ENCODE measurements around the gene EEF2. TPM values are rescaled to one million over a fixed set of nuclear protein-coding genes. Genes with fewer than 3 reads are reported as not detected.

The EEF2 gene
- total RNA-seq, 1 experiment from 2014 or later = 1,124 TPM

DNA sequence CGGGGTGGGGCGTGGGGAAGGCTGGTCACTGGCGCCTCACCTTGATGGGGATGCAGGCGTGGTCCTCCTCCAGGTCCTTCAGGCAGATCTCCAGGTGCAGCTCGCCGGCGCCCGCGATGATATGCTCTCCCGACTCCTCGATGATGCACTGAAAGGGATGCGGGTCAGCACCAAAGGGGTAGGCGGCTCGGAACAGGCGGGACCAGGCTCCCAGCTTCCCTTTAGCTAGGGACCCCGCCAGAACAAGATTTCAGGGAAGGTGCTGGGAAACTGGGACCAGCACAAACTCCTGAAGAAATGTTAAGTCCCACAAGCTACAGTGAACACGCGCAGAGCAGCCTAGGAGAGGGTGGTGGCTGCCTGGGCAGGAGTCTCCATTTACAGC lies 6.0 kb downstream of the EEF2 start:
- Histone ChIP-seq H3K36me3 (ENCODE audit: low read depth, low read length) (peaks cover 85% of the 10 kb centered on the region), H3K4me1 (ENCODE audit: insufficient read depth, low read length) (peaks cover 10% of the 10 kb centered on the region), H3K4me2 (ENCODE audit: low read length) (no peak overlapping the region), H3K4me3 (ENCODE audit: low read length) (no peak overlapping the region), H3K27me3 (ENCODE audit: low read length) (no peaks in the 10 kb centered on the region), H3K79me2 (ENCODE audit: low read length) (peaks cover 60% of the 10 kb centered on the region), H3F3A (ENCODE audit: low read length, unreplicated experiment) (peaks cover 3% of the 10 kb centered on the region), H3K9me3 (ENCODE audit: low read length) (no peaks in the 10 kb centered on the region), H3K9me2 (replicated peaks; ENCODE audit: low read length) (no peaks in the 10 kb centered on the region), H4K20me1 (ENCODE audit: low read length) (peaks cover 85% of the 10 kb centered on the region), H3K9ac (ENCODE audit: low read length) (no peak overlapping the region), H2AFZ (ENCODE audit: low read length) (no peak overlapping the region), H3K27ac (ENCODE audit: low read length) (no peak overlapping the region)
- no TSS peak for BruUV-seq (replicated peaks)
- no peak for ATAC-seq
- ChIA-PET POLR2A (ENCODE audit: unreplicated experiment) (no interaction called here), CTCF (no interaction called here)
- intact Hi-C loops (cut with micrococcal nuclease) = no loop called here
- TF ChIP-seq EZH2 (IDR thresholded peaks at IDR 0.05; ENCODE audit: low read length, unreplicated experiment) = no peak
- no peak for TF ChIP-seq EZH2phosphoT487 (IDR thresholded peaks at IDR 0.05; ENCODE audit: borderline replicate concordance, low read length)
- TF ChIP-seq, protein P1, sequence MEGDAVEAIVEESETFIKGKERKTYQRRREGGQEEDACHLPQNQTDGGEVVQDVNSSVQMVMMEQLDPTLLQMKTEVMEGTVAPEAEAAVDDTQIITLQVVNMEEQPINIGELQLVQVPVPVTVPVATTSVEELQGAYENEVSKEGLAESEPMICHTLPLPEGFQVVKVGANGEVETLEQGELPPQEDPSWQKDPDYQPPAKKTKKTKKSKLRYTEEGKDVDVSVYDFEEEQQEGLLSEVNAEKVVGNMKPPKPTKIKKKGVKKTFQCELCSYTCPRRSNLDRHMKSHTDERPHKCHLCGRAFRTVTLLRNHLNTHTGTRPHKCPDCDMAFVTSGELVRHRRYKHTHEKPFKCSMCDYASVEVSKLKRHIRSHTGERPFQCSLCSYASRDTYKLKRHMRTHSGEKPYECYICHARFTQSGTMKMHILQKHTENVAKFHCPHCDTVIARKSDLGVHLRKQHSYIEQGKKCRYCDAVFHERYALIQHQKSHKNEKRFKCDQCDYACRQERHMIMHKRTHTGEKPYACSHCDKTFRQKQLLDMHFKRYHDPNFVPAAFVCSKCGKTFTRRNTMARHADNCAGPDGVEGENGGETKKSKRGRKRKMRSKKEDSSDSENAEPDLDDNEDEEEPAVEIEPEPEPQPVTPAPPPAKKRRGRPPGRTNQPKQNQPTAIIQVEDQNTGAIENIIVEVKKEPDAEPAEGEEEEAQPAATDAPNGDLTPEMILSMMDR (conservative IDR thresholded peaks at IDR 0.05; ENCODE audit: low read depth, low read length) = no peak
- DNase-seq = no peak

DNA sequence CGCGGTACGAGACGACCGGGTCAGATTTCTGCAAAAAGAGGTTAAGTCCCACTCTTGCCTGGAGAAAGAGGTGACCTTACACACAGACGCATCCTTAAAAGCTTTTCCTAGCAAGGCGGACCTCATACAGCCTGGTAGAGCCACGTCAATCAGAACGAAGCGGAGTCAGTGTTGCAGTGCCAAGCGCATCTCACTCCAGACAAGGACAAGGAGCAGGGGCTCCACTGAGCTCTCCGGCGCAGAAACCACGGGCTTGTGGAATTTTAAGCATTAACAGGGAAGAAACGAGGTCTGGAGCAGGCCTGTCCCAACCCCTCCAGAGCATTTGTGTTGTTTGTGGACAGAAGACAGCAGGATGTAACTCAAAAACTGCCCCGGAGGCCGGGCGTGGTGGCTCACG lies 7.1 kb downstream of the EEF2 start:
- Histone ChIP-seq H4K20me1 (ENCODE audit: low read length) (peaks cover 73% of the 10 kb centered on the region), H3K9me3 (ENCODE audit: low read length) (no peaks in the 10 kb centered on the region), H3K27ac (ENCODE audit: low read length) (no peak overlapping the region), H3K9me2 (replicated peaks; ENCODE audit: low read length) (no peaks in the 10 kb centered on the region), H3K4me3 (ENCODE audit: low read length) (no peak overlapping the region), H2AFZ (ENCODE audit: low read length) (no peak overlapping the region), H3K27me3 (ENCODE audit: low read length) (no peaks in the 10 kb centered on the region), H3K9ac (ENCODE audit: low read length) (no peak overlapping the region), H3K4me2 (ENCODE audit: low read length) (no peak overlapping the region), H3K79me2 (ENCODE audit: low read length) (peaks cover 48% of the 10 kb centered on the region), H3F3A (ENCODE audit: low read length, unreplicated experiment) (peaks cover 3% of the 10 kb centered on the region), H3K36me3 (ENCODE audit: low read depth, low read length) (peaks cover 73% of the 10 kb centered on the region), H3K4me1 (ENCODE audit: insufficient read depth, low read length) (peaks cover 3% of the 10 kb centered on the region; the same call in 1 of the 2 replicates)
- no TSS peak for BruUV-seq (replicated peaks)
- ChIA-PET CTCF (no interaction called here), POLR2A (ENCODE audit: unreplicated experiment) (no interaction called here)
- ATAC-seq (no peak), DNase-seq (no peak)
- TF ChIP-seq, protein P1 (conservative IDR thresholded peaks at IDR 0.05; ENCODE audit: low read depth, low read length) = no peak
- TF ChIP-seq EZH2phosphoT487 (IDR thresholded peaks at IDR 0.05; ENCODE audit: borderline replicate concordance, low read length) (no peak), EZH2 (IDR thresholded peaks at IDR 0.05; ENCODE audit: low read length, unreplicated experiment) (no peak)
- intact Hi-C loops (cut with micrococcal nuclease) = no loop called here

DNA sequence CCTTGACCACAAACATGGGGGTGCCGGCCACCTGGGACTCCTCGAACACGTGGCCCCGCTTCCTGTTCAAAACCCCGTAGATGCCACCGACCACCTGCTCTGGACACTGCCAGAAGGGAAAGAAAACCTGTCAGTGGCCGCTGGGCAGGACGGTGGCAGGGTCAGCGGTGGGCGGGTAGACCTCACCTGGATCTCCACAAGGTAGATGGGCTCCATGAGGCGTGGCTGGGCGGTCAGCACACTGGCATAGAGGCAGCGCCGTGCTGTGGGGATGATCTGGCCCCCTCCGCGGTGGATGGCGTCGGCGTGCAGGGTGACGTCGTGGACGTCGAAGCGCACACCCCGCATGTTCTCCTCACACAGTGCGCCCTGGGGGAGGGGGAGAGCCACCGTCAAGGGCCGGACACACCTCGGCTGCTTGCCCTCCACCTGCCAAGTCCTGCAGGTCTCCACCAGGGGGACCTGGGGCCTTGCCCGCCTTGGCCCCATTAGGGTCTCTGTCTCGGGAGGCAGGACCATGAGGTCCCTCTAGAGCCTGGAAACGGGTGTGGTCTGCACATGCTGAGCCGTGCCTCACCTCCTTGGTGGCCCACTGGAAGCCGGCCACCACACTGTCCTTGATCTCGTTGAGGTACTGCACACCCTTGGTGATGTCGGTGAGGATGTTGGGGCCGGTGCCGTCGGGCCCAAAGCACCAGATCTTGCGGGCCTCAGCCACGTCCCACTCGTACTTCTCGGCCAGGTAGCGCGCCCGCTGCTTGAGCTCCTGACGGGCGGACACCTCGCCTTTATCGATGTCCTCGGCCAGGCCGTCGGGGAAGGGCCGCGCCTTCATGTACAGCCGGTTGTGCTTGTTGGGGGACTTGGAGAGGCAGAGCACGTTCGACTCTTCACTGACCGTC lies 7.8 kb downstream of the EEF2 start:
- POLR2A ChIA-PET (ENCODE audit: unreplicated experiment) = no interaction called here
- H3K27ac ChIP-seq (ENCODE audit: low read length) = no peak overlapping the region
- intact Hi-C loops (cut with micrococcal nuclease) = no loop called here
- no peak for ATAC-seq
- no peaks in the 10 kb centered on the region for H3K9me2 ChIP-seq (replicated peaks; ENCODE audit: low read length)
- H3K27me3 ChIP-seq (ENCODE audit: low read length) = no peaks in the 10 kb centered on the region
- no peaks in the 10 kb centered on the region for H3K4me1 ChIP-seq (ENCODE audit: insufficient read depth, low read length)
- H3K36me3 ChIP-seq (ENCODE audit: low read depth, low read length) = peaks cover 67% of the 10 kb centered on the region
- H3F3A ChIP-seq (ENCODE audit: low read length, unreplicated experiment) = peaks cover 3% of the 10 kb centered on the region
- H3K79me2 ChIP-seq (ENCODE audit: low read length) = peaks cover 42% of the 10 kb centered on the region
- no peaks in the 10 kb centered on the region for H3K9me3 ChIP-seq (ENCODE audit: low read length)
- no peak overlapping the region for H3K4me2 ChIP-seq (ENCODE audit: low read length)
- CTCF ChIA-PET = no interaction called here
- DNase-seq = no peak
- BruUV-seq (replicated peaks) = no TSS peak
- no peak overlapping the region for H2AFZ ChIP-seq (ENCODE audit: low read length)
- peaks cover 67% of the 10 kb centered on the region for H4K20me1 ChIP-seq (ENCODE audit: low read length)
- no peak overlapping the region for H3K9ac ChIP-seq (ENCODE audit: low read length)
- no peak for TF ChIP-seq EZH2 (IDR thresholded peaks at IDR 0.05; ENCODE audit: low read length, unreplicated experiment)
- no peak for TF ChIP-seq EZH2phosphoT487 (IDR thresholded peaks at IDR 0.05; ENCODE audit: borderline replicate concordance, low read length)
- TF ChIP-seq, protein P1 (conservative IDR thresholded peaks at IDR 0.05; ENCODE audit: low read depth, low read length) = no peak; the same call in 1 of the 2 replicates
- no peak overlapping the region for H3K4me3 ChIP-seq (ENCODE audit: low read length)

All from PC-3 (cell line).